SK-N-SH treated with all-trans-retinoic acid at 6 μM for 48 hours (cell line): ENCODE results near the gene ADAMTSL1.

Experiments
- ARNTL ChIP-seq: fragments of 450-650 bp; formaldehyde crosslinking; IDR thresholded peaks from 2 replicates; pipeline ENCODE4 v1.5.0; 2020; ENCODE audit warnings: low read depth, mild to moderate bottlenecking, moderate library complexity, borderline replicate concordance
- ESRRG ChIP-seq: fragments of 250-450 bp; sonication (Bioruptor Pico); IDR thresholded peaks from 2 replicates; pipeline ENCODE4 v1.6.1; 2021; ENCODE audit warnings: mild to moderate bottlenecking
- ISL1 ChIP-seq: fragments of 250-450 bp; sonication (Bioruptor Pico); IDR thresholded peaks from 2 replicates; pipeline ENCODE4 v2.1.2; 2022; ENCODE audit warnings: mild to moderate bottlenecking, moderate library complexity
- OSR1 ChIP-seq: fragments of 250-450 bp; sonication (Bioruptor Pico); IDR thresholded peaks from 2 replicates; pipeline ENCODE4 v1.8.0; 2022; ENCODE audit warnings: moderate library complexity, mild to moderate bottlenecking, inconsistent platforms
- RARB ChIP-seq: fragments of 250-450 bp; sonication (Bioruptor Pico); IDR thresholded peaks from 2 replicates; pipeline ENCODE4 v1.8.0; 2021; ENCODE audit warnings: mild to moderate bottlenecking, moderate library complexity
- SNAI2 ChIP-seq: fragments of 250-450 bp; sonication (Bioruptor Pico); IDR thresholded peaks from 2 replicates; pipeline ENCODE4 v1.5.0; 2020; ENCODE audit warnings: mild to moderate bottlenecking, moderate library complexity
- ZC3H10 ChIP-seq: fragments of 250-450 bp; sonication (Bioruptor Pico); IDR thresholded peaks from 2 replicates; pipeline ENCODE4 v1.5.1; 2021; ENCODE audit warnings: mild to moderate bottlenecking, moderate library complexity
- ZFP3 ChIP-seq: fragments of 250-450 bp; sonication (Bioruptor Pico); IDR thresholded peaks from 2 replicates; pipeline ENCODE4 v1.5.0; 2020; ENCODE audit warnings: mild to moderate bottlenecking, moderate library complexity
- TF ChIP-seq, protein P1 (sequence below): fragments of 250-450 bp; sonication (Bioruptor Pico); IDR thresholded peaks from 2 replicates; pipeline ENCODE4 v1.8.0; 2020; ENCODE audit warnings: mild to moderate bottlenecking, moderate library complexity, borderline replicate concordance

DNA sequence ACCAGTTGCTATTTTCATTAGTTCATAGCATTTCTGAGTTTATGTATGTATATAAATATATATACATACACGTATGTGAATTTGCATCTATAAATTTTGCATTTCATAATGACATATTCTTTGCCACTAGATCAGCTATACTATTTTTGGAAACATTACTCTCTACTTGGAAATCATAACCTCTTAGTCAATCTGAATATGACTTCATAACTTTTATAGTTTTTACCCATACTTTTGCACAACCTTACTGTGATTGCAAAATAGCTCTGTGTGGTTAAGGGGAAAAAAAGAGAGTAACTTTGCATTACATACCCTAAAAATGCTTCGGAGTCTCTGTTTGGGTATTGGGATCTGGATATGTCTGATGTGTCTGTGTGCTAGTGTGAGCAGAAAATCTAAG is 44.9 kb upstream of the ADAMTSL1 start:
- TF ChIP-seq, protein P1, sequence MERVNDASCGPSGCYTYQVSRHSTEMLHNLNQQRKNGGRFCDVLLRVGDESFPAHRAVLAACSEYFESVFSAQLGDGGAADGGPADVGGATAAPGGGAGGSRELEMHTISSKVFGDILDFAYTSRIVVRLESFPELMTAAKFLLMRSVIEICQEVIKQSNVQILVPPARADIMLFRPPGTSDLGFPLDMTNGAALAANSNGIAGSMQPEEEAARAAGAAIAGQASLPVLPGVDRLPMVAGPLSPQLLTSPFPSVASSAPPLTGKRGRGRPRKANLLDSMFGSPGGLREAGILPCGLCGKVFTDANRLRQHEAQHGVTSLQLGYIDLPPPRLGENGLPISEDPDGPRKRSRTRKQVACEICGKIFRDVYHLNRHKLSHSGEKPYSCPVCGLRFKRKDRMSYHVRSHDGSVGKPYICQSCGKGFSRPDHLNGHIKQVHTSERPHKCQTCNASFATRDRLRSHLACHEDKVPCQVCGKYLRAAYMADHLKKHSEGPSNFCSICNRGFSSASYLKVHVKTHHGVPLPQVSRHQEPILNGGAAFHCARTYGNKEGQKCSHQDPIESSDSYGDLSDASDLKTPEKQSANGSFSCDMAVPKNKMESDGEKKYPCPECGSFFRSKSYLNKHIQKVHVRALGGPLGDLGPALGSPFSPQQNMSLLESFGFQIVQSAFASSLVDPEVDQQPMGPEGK = no peak
- TF ChIP-seq ARNTL (no peak), ZFP3 (CRISPR knock-in tag) (no peak), ZC3H10 (CRISPR knock-in tag) (no peak), ISL1 (CRISPR knock-in tag) (no peak), RARB (CRISPR knock-in tag) (no peak), OSR1 (CRISPR knock-in tag) (no peak), SNAI2 (CRISPR knock-in tag) (no peak), ESRRG (CRISPR knock-in tag) (no peak)
